MCF 10A (cell line): Measurements from ENCODE around the gene UGCG. TPM values are rescaled to one million over a fixed set of nuclear protein-coding genes. Genes with fewer than 3 reads are reported as not detected.

Source experiments
- Bru-seq: library from RNA; stranded (reverse); fragments of 400-500 nt; gene quantifications from one replicate; lab custom pipeline; 2021; lab: Mats Ljungman, UMichigan
- BruChase-seq, 2 experiments: library from RNA; stranded (reverse); fragments of 400-500 nt; gene quantifications; one replicate each; lab custom pipeline; 2021; lab: Mats Ljungman, UMichigan
- BruUV-seq: library from RNA; stranded (reverse); fragments of 400-500 nt; replicated peaks from 2 replicates; lab custom pipeline; 2021; lab: Mats Ljungman, UMichigan
- CTCF ChIA-PET: fragments of 300-600 bp; sonication (Branson Sonifier 250); formaldehyde crosslinking; extraction: SDS; loops from one replicate; lab custom pipeline; 2021; ENCODE audit warnings: antibody characterized with exemption, inconsistent platforms; lab: Yijun Ruan, JAX
- POLR2A ChIA-PET: fragments of 300-600, 350-650 bp; sonication (Branson Sonifier 250); formaldehyde crosslinking; extraction: SDS; loops from one replicate; lab custom pipeline; 2020; ENCODE audit warnings: antibody characterized with exemption, inconsistent platforms; lab: Yijun Ruan, JAX
- DNase-seq: peaks from one replicate; pipeline ENCODE4 v3.0.0-alpha.2; 2018; ENCODE audit not compliant: unreplicated experiment
- H3K27ac Mint-ChIP-seq: one replicate; pipeline ENCODE4 v1.8.0; 2022; ENCODE audit warnings: mild to moderate bottlenecking, low read depth, mixed read lengths; ENCODE audit not compliant: unreplicated experiment
- H3K27me3 Mint-ChIP-seq: one replicate; pipeline ENCODE4 v1.8.0; 2022; ENCODE audit warnings: mixed read lengths; ENCODE audit not compliant: insufficient read depth, unreplicated experiment
- H3K36me3 Mint-ChIP-seq: one replicate; pipeline ENCODE4 v1.8.0; 2022; ENCODE audit warnings: mild to moderate bottlenecking, moderate library complexity, mixed read lengths; ENCODE audit not compliant: insufficient read depth, unreplicated experiment
- H3K4me1 Mint-ChIP-seq: one replicate; pipeline ENCODE4 v1.8.0; 2022; ENCODE audit warnings: mixed read lengths; ENCODE audit not compliant: insufficient read depth, unreplicated experiment
- H3K4me3 Mint-ChIP-seq: one replicate; pipeline ENCODE4 v1.8.0; 2022; ENCODE audit warnings: mild to moderate bottlenecking, moderate library complexity, mixed read lengths; ENCODE audit not compliant: unreplicated experiment
- H3K9me3 Mint-ChIP-seq: one replicate; pipeline ENCODE4 v1.8.0; 2022; ENCODE audit warnings: mixed read lengths; ENCODE audit not compliant: unreplicated experiment
- CTCF ChIP-seq: fragments of 200-600 bp; IDR thresholded peaks from one replicate; pipeline ENCODE4 v1.8.0; 2022; ENCODE audit warnings: antibody characterized with exemption, mild to moderate bottlenecking; ENCODE audit not compliant: unreplicated experiment
- intact Hi-C: fragments of 100-400 bp; cut with micrococcal nuclease; formaldehyde crosslinking; loops from 2 replicates; pipeline ENCODE4 v1.14.1; 2022
- long read RNA-seq: library from polyadenylated mRNA; stranded (forward); transcript quantifications from one replicate; pipeline ENCODE4 v2.0.0, GENCODE V29; 2022
- total RNA-seq: library from RNA; stranded (reverse); gene quantifications from 2 replicates; pipeline ENCODE4 v1.2.3, GENCODE V29; 2022

Gene UGCG
- total RNA-seq (29.5 and 31.4 TPM in 2 replicates), Bru-seq, nascent RNA (percentile 96 among the genes with signal in this experiment), BruChase-seq, experiment 1, labeled RNA remaining after a 6-hour chase (percentile 77 among the genes with signal in this experiment), BruChase-seq, experiment 2, labeled RNA remaining after a 2-hour chase (percentile 92 among the genes with signal in this experiment)
- long read RNA-seq, full-length matches to known transcripts: 42 of 57 reads
- long read RNA-seq, partial matches to known transcripts: 3 of 57 reads
- long read RNA-seq, other reads (novel, unspliced or antisense): 12 of 57 reads

DNA sequence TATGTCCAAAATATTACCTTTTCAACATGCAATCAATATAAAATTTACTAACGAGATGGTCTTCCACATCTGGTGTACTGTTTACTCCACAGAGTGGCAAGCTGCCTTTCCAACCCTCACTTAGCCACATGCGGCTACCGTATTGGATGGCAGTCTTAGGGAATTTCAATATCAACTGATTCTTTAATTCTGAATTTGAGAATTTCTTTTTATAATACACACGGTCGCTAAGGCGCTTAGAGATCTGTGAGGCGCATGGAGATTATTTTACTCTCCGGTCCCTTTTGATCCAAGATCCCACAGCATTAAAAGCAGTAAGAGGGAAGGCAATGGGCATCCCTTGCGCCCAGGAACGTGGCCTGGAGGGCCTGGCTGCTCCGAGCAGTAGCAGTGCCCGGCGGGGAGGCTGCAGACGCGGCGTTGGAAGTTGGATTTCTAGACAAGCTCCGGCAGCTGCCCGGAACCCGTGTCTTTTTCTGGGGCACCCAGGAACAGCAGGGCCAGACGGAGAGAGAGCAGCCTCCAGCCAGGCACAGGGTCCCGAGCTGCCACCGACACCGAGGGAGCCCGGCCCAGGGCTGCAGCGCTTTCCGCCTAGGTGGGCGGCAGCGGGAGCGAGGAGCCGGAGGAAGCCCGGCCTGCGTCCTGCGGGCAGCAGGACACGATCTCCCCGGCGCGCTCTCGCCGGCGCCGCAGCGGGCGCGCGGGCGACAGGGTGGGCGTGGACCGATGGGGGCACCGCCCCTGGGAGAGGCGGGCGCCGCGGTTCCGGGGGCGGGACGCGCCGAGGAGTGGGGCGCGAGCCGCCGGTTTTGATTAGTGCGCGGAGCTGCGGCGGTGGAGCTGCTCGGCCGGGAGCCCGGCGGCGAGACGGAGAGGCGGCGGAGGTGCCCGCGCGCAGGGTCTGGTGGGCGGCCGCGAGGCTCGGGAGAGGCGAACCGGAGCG, at the start of gene UGCG:
Gene UGCG (plus strand): TSS at position 819 of the 946 bp plus-strand sequence. CDS start 402 bp downstream, outside the sequence.
- H3K36me3 Mint-ChIP-seq: peaks cover 4% of the 10 kb centered on the region
- H3K27ac Mint-ChIP-seq: no peak within 1 kb of the TSS
- H3K27me3 Mint-ChIP-seq: no peaks in the 10 kb centered on the region
- intact Hi-C loops: loop anchor here (1.0 to 10.0 kb wide), 5 partner anchors 44 to 299 kb away; partner anchors contain the start of gene PTGR1
- CTCF ChIA-PET: interaction anchor here (0.7 to 1.6 kb wide), 8 partner anchors 10 to 298 kb away, joined by 3 to 5 read pairs (median 4); no protein-coding TSS in a partner anchor
- peaks cover 14% of the 10 kb centered on the region for H3K4me1 Mint-ChIP-seq
- TF ChIP-seq CTCF: no peak
- POLR2A ChIA-PET: interaction anchor here (0.6 to 4.1 kb wide), 57 partner anchors 8 to 484 kb away, joined by 3 to 69 read pairs (median 6); partner anchors contain the start of genes DNAJC25, HSDL2 and PTGR1
- no peaks in the 10 kb centered on the region for H3K9me3 Mint-ChIP-seq
- BruUV-seq: TSS peak; percentile 78
- DNase-seq: peak; percentile 88
- H3K4me3 Mint-ChIP-seq: no peak within 1 kb of the TSS

DNA sequence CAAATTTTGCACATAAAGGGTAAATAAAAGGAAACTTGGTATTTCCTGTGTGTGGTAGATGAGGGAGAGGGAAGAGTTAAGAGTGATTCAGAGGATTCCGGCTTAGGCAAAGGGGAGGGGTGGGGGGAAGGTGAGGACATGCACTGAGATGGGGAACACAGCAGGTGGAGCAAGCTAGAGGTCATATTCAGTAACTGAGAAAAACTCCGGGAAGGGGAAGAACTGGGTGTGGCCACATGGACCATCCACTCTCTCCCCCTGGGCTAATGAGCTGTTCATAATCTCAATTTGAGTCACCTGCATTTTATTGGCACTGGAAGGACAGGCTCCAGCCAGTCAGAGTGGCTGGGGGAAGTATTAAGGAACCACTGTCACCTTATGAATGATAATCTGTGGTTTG, 45.1 kb upstream of the UGCG start:
- ChIA-PET POLR2A (interaction anchor here (0.7 to 5.1 kb wide), 11 partner anchors 11 to 254 kb away, joined by 3 to 59 read pairs (median 3); partner anchors contain the start of gene UGCG), CTCF (interaction anchor here (0.6 to 1.4 kb wide), 3 partner anchors 20 to 77 kb away, joined by 3 read pairs; partner anchors contain the start of gene UGCG)
- DNase-seq: peak; percentile 96
- intact Hi-C loops: loop anchor here (5.0 kb wide), 1 partner anchor 106 kb away; no protein-coding TSS in a partner anchor
- Mint-ChIP-seq H3K36me3 (no peaks in the 10 kb centered on the region), H3K27ac (peak overlapping the region; percentile 60), H3K27me3 (no peaks in the 10 kb centered on the region), H3K4me3 (no peak overlapping the region), H3K4me1 (peaks cover 23% of the 10 kb centered on the region), H3K9me3 (no peaks in the 10 kb centered on the region)
- no TSS peak for BruUV-seq
- TF ChIP-seq CTCF: no peak

DNA sequence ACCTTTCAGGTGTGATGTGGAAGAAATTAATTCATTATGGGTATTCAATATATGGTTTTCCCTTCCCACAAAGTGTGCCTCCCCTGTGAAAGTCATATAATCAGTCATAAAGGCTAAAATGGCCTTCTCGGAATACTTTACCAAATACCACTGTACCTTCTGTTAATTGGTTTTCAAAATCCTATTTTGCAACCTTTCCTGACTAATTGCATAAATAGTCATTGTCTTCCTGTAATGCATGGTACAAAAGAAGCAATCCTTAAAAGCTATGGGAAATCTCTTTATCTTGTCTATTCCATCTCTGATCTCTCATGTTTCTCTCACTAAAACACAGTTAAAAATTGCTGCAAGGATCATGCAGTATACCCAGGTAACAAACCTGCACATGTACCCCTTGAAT, 44.3 kb upstream of the UGCG start:
- Mint-ChIP-seq H3K9me3 (no peaks in the 10 kb centered on the region), H3K36me3 (no peaks in the 10 kb centered on the region), H3K4me3 (no peak overlapping the region), H3K27me3 (no peaks in the 10 kb centered on the region), H3K4me1 (peaks cover 24% of the 10 kb centered on the region), H3K27ac (peak overlapping the region; percentile 60)
- peak; percentile 67 for DNase-seq
- no peak for TF ChIP-seq CTCF
- ChIA-PET POLR2A (interaction anchor here (1.0 to 5.1 kb wide), 8 partner anchors 12 to 255 kb away, joined by 3 to 59 read pairs (median 6); partner anchors contain the start of gene UGCG), CTCF (interaction anchor here (0.6 to 1.4 kb wide), 4 partner anchors 21 to 76 kb away, joined by 3 read pairs; partner anchors contain the start of gene UGCG)
- no TSS peak for BruUV-seq
- intact Hi-C loops: loop anchor here (1.0 to 5.0 kb wide), 2 partner anchors 44 to 105 kb away; partner anchors contain the start of gene UGCG
